ENCODE measurements around the gene RAB24.

Gene RAB24

DNA sequence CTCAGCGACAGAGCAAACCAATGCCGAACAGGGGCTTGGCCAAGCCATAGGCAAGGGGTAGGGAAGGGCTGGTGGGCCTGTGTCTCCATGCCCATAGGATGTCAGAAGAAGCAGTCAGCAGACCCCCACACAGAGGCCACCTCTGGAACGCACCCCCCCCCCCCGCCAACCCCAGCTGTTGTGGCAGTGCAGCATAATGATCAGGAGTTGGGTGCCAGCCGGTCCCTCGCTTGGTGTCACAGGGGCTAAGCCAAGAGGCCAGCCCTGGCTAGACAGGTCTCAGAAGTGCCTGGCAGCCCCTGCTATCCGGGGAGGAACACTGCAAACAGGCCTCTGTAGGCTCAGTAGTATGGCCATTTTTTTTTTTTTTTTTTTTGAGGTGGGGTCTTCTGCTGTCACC, 11.9 kb upstream of the RAB24 start:
- no peak overlapping the region for H3K4me3 ChIP-seq (ENCODE audit: control insufficient read depth, low read depth, low read length)
- no peak for DNase-seq (ENCODE audit: low read depth)
- TF ChIP-seq, protein P1, sequence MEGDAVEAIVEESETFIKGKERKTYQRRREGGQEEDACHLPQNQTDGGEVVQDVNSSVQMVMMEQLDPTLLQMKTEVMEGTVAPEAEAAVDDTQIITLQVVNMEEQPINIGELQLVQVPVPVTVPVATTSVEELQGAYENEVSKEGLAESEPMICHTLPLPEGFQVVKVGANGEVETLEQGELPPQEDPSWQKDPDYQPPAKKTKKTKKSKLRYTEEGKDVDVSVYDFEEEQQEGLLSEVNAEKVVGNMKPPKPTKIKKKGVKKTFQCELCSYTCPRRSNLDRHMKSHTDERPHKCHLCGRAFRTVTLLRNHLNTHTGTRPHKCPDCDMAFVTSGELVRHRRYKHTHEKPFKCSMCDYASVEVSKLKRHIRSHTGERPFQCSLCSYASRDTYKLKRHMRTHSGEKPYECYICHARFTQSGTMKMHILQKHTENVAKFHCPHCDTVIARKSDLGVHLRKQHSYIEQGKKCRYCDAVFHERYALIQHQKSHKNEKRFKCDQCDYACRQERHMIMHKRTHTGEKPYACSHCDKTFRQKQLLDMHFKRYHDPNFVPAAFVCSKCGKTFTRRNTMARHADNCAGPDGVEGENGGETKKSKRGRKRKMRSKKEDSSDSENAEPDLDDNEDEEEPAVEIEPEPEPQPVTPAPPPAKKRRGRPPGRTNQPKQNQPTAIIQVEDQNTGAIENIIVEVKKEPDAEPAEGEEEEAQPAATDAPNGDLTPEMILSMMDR (IDR thresholded peaks at IDR 0.05; ENCODE audit: control insufficient read depth, insufficient read depth, low read depth, low read length, missing control alignments), result no peak

DNA sequence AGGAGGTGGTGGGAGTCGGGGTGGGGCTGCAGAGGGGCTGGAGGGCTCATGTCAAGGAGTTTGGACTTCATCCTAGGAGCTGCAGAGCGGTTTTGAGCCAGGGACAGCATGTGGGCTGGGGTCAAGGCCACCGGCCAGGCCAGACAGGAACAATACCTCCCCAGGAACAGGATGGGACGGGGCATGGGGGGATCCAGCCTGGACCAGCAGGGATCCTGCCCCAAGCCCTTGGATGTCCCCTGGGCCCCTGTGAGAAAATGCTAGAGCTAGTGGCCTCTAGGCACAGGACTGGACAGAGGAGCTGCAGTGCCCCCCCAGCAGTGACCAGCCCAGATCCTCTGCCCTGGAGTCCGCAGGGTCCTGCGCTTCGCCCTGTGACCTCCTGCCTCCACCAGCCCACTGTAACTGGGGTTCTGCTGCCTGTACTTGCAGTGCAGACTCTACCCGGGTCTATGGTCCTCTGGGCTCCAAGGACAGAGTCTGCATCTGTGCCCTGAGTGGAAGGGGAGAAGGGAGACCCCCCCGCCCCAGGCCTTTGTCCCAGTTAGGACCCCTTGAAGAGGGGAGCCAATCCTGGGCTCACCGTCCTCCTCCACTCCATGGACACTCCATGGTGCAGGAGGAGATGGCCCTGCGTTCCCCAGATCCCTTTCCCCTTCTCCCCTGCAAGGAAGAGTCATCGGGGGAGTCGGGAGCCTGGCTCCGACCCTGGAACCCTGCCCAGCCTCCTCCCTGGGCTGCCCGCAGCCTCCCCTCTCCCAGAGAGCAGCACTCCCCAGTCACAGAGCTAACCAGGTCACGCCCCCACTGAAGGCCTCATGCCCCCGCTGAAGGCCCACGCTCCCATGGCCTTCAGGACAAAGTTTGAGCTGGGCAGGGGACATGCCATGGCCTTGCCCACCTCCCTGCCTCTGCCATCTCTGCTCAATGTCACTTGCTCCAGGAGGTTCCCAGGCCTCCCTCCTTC, 11.1 kb upstream of the RAB24 start:
- no peak for DNase-seq (ENCODE audit: low read depth)
- no peak overlapping the region for H3K4me3 ChIP-seq (ENCODE audit: control insufficient read depth, low read depth, low read length)
- TF ChIP-seq, protein P1 (IDR thresholded peaks at IDR 0.05; ENCODE audit: control insufficient read depth, insufficient read depth, low read depth, low read length, missing control alignments), result no peak

DNA sequence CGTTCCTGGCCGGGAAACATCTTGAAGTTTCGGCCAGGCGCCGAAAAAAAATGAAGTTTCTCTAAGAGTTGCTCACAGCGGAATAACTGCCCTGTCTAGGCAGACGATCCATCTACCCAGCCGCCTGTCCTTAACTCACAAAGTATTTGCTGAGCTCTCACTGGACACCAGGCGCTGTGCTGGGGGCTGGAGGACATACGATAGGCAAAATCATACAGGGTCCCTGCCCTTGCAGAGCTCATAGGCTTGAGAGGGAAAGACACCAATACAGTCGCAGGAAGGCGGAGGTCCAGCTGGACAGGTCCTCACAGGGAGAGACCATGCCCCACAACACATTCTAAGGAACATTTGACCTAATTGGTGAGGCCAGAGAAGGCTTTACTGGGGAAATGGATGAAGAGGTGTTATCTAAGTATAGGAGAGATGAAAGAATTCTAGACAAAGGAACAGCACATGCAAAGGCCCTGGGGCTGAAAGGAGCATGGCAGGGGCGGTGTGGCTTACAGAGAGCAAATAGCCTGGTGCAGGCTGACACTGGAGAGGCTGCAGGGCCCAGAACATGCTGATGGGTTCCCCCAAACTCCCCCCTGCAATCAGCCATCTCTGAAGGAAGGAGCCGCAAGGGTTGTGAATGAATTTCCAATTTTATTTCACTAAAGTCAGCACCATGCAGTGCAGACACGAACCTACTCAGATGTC, 10.2 kb upstream of the RAB24 start:
- no peak overlapping the region for H3K4me3 ChIP-seq (ENCODE audit: control insufficient read depth, low read depth, low read length)
- TF ChIP-seq, protein P1 (IDR thresholded peaks at IDR 0.05; ENCODE audit: control insufficient read depth, insufficient read depth, low read depth, low read length, missing control alignments), result no peak
- DNase-seq (ENCODE audit: low read depth), result no peak

DNA sequence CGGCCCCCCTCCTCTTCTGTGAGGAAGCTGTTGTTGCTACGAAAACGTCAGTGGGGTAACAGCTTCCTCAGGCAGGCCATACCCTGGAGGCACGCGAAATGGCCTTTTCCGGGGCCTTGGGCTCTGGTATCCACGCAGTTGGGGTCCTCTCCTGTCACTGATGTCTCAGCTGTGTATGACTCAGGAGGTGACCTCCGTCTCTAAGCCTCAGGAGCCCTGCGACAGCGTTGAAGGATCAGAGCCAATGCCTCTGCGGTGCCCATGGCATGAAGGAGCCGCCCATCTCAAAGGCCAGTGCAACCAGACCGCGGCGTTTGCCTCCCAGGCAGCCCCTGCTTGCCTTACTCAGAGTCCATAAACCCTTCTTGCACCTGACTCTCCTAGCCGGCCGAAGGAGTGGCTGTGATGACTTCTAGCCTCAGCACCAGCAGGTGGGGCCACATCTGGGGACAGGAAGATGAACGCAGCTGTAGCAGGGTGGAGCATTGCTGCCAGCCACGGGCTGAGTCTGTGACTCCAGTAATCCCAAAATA, 9.2 kb upstream of the RAB24 start:
- DNase-seq (ENCODE audit: low read depth), result no peak
- TF ChIP-seq, protein P1 (IDR thresholded peaks at IDR 0.05; ENCODE audit: control insufficient read depth, insufficient read depth, low read depth, low read length, missing control alignments), result no peak
- H3K4me3 ChIP-seq (ENCODE audit: control insufficient read depth, low read depth, low read length), result peak overlapping the region; percentile 2

DNA sequence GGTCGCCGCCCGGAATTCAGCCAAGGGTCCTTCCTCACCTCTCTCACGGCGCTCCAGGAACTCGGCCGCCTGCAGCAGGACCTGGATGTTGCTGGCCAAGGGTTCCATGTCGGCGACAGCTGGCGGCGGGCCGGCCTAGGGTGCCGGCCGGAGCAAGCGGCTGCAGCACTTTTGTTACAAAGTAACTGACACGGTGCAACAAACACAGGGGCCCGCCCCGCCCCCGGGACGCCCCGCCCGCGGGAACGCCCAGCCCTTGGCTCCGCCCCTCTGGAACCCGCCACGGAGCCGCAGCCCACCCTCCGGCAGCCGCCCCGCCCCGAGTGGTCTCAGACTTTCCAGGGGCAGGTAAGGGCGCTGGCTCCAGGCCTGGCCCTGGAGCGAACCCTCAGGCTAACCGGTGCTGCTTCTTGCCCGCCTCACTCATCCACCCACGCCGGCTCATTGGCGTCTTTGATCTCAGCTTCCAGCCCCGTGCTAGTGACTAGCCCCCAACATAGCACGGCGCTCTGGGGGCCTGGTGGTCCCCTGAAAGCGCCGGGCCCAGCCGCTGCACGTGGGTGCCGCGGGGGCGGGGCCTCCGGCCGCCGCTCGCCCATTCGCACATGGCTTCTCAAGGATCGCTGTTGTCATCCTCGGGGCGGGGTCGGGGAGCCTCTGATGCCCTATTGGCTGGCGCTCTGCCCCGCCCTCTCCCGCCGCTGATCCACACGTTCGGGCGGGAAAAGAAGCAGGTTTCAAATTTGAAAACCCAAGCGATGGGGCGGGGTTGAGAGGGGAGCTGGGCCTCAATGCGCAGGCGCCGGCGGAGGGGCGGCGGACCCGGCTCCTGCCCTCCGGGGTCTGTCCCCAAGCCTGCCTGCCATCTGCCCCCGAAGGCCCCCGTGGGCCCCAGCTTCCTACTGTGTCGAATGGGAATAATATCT, 8.5 kb upstream of the RAB24 start, which contains the start of gene MXD3:
TSS of gene MXD3 (minus strand) at position 176 of the 926 bp plus-strand sequence. CDS start at position 108, 68 bp downstream.
- TF ChIP-seq, protein P1 (IDR thresholded peaks at IDR 0.05; ENCODE audit: control insufficient read depth, insufficient read depth, low read depth, low read length, missing control alignments), result no peak
- H3K4me3 ChIP-seq (ENCODE audit: control insufficient read depth, low read depth, low read length), result peak within 1 kb of the TSS; percentile 63
- DNase-seq (ENCODE audit: low read depth), result peak; percentile 49

DNA sequence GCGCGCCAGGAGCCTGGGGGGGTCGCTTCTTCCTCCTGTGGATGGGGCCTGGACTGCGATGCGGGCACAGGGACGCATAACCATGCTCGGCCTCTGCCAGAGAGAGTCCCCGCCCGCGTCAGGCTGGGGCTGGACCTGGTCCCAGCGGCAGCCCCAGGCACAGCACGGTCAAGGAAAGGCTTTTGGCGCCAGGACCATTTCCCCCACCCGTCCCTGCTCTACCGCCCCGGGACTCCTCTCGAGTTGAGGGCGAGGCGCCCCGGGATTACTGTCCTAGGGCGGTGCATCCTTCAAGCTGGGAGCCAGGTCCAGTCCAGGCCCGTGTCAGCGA, 7.8 kb upstream of the RAB24 start:
- DNase-seq (ENCODE audit: low read depth), result no peak
- TF ChIP-seq, protein P1 (IDR thresholded peaks at IDR 0.05; ENCODE audit: control insufficient read depth, insufficient read depth, low read depth, low read length, missing control alignments), result no peak
- peak overlapping the region; percentile 63 for H3K4me3 ChIP-seq (ENCODE audit: control insufficient read depth, low read depth, low read length)
